Hypothalamus (tissue), 51 donors: ENCODE results near the gene PTCD2.
A peak's percentile ranks its signal among the peaks of the same experiment; 100 is the strongest.

Source experiments
- DNase-seq, 51 donors: peaks; one replicate each; lab custom pipeline; 2025; lab: John Stamatoyannopoulos, UW

The PTCD2 gene

DNA sequence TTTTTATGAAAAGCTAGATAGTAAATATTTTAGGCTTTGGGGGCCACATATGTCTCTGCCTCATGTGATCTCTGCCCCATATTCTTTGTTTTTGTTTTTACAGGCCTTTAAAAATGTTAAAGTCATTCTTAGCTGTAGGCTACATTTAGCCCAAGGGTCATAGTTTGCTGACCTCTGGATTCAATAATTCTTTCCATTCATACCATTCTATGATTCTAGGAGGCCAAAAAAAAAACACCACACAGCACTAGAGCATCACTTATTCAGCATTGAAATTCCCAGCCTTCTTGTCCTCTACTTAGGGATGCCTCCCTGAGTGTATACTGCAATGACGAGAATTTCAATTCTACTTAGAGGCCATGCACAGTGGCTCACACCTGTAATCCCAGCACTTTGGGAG lies 17.0 kb downstream of the PTCD2 start:
- no peak for DNase-seq

DNA sequence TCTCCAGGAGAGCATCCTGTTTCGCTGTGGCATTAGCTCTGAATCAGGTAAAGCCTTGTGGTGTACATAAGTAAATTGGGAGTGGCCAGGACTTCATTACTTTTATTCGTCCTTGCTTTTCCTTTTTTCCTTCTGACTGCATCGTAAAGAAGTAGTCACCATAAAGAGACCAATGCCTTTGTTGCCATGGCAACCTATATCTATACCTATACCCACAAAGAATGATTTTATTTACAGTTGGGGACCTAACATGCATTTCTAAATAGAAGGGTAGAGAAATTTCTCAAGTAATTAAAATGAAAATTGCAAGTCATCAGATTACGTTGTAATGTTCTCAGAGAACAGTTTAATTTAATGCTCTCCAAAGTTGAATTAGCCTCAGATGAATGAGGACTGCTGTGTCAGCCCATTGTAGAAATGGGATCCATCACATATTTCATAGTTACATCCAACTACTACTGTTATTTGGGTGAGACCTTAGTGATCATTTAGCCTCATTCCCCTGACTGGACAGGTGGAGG lies 18.6 kb downstream of the PTCD2 start:
- no peak for DNase-seq

DNA sequence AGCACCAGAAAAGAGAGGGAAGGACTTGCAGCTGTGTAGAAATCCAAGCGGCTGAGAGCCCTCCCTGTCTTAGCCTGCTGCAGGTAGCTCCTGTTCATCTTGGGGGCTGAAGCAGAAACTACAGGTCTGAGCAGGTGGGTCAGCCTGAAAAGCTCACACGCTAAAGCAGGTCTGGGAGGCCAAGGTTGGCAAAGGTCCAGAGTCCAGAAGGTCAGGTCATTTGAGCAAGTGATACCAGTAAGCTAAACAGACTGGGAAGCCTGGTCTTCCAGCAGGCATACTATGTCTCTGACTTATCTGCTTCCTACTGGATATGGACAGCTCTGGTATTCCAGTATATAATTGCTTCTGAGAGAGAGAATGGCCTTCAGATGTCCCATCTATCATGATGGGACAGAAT lies 26.2 kb downstream of the PTCD2 start:
- no peak for DNase-seq

DNA sequence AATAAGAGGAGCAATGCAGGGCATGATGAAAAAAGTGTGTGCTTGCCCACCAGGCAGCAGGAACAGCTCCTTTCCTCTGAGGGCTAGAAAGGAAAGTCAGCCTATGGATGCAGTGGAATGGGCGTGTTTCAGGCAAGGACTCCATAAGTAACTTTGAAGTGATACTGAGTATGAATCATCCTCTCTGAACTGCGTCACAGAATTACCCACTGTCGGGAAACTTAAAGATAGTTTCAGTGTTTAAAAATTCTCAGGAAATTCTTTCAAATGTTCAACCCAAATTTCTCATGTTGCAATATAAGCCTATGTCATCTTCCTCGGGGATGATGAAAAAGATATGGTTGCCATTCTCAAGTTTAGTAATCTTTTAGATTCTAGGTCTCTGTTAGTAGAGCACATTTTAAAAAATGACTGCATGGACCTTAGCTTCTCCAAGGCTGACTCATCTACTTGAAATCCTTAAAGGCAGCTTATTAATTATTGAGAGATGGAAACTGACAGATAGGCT lies 27.7 kb downstream of the PTCD2 start:
- DNase-seq = no peak

DNA sequence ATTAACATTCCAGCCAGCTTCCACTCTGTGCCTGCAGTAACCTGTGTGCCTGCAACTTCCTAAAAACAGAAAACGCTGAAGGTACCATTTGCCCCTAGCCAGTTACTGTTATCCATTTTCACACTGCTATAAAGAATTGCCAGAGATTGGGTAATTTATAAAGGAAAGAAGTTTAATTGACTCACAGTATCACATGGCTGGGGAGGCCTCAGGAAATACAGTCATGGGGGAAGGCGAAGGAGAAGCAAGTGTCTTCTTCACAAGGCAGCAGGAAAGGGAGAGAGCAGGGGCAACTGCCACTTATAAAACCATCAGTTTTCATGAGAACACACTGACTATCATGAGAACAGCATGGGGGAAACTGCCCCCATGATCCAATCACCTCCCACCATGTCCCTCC lies 31.2 kb downstream of the PTCD2 start:
- no peak for DNase-seq

DNA sequence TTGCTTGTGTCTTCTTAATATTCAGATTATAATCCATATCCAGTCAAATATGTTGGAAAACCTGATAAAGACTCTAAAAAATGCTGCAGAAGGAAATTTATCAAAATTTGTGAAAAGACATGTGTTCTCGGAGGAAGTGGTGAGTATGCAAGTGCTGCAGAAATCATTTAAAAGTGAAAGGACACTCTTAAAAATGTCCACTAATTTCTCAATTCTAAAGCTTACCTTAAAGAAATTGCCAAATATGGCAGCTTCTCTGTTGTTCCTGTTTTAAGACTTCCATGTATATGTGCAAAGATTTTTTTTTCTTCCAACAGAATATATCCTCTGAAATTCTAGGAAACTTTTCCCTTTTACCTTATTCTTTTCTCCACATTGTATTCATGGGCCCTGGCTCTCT lies 32.4 kb downstream of the PTCD2 start:
- DNase-seq = no peak

DNA sequence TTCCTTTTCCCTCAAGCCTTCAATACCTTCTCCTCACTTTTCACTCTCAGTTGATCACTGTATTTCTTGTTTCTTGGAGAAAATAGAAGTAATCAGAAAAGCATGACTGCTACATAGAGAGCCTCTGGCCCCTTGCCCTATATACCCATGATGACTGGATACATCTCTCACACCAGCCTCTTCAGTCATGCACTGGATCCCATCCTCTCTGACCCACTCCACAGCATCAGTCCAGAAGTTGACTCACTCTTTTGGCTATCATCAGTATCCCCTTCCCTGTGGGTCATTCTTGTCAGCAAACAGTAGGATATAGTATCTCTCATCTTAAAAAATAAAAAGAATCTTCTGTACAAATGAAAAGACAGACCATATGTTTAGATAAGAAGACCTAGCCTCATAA lies 32.9 kb downstream of the PTCD2 start:
- no peak for DNase-seq

DNA sequence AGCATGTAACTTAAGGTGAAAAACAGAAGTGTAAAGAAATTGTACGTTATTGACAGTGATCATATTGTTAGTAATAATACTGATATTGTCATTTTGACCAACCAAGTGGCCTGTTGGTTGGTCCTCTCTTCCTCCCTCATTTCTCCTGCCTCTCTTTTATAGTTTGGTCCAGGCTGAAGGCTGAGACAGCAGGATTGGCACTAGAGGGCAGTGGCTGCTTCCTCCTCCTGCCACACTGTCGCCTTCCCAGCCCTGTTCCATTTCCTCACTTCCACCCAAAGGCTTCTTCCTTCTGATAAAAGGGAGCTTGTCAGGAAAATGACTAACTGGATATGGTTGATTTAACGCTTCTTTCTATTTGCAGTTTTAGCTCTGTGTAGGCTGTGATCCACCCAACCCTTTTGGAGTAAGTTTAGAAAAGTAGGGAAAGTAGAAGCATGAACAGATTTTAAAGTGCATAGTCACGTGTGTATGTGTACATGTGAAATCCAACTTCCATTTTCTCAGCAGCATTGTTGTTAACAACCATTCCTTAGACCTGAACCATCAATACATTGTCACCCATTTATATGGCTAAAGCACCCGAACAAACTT lies 35.6 kb downstream of the PTCD2 start:
- peak in 33 of 51 donors; percentile 0 to 56 (median 15) for DNase-seq

DNA sequence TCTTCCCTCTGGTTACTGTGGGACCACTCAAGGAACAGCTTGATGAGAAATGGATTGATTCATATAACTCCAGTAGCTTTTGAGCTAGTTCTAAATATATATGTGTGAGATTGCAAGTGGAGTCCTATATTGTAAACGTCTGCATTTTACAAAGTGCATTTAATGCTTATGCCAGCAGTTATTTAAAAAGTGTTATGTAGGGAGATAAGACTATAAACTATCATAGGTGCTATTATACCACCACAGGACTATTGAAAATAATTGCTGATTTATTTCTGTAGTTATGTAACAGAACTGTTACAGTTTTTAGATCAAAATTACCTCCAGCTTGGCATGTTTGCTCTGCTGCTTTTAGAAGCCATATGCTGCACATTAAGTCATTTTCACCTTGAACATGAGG lies 36.2 kb downstream of the PTCD2 start:
- DNase-seq = no peak

DNA sequence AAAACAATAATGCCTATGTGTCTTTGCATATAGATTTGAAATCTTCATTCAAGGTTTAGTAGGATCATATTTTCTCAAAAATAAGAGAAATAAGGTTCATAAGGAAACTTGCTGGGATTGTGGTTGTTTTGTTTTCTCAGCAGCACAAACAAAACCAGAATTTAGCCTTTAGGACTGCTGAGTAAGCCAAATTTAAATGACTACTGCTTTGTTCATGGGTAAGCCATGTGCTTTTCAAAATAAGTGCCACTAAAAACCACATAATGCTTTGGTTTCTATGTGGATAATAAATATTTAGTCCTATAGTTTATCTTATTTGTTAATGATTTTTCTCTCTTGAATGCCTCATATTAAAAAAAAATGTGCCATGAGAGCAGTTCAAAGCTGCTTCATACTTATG lies 38.8 kb downstream of the PTCD2 start:
- no peak for DNase-seq

DNA sequence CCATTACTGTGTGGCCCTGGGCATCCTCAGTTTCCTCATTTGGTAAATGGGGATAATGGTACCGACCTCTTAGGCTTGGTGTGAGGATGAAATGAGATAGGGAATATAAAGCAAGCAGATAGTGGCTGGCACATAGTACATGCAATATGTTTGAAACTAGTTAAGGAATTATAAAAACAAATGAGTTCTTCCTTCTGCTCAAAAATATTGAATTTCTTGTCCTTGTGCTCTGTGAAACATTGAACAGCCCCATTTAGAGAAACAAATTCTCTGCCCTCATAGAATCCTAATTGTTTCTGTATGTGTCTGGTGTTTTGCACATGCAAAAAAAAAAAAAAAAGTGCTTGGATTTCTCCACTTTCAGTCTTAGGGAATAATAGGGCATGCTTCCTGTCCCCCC lies 39.7 kb downstream of the PTCD2 start:
- no peak for DNase-seq

DNA sequence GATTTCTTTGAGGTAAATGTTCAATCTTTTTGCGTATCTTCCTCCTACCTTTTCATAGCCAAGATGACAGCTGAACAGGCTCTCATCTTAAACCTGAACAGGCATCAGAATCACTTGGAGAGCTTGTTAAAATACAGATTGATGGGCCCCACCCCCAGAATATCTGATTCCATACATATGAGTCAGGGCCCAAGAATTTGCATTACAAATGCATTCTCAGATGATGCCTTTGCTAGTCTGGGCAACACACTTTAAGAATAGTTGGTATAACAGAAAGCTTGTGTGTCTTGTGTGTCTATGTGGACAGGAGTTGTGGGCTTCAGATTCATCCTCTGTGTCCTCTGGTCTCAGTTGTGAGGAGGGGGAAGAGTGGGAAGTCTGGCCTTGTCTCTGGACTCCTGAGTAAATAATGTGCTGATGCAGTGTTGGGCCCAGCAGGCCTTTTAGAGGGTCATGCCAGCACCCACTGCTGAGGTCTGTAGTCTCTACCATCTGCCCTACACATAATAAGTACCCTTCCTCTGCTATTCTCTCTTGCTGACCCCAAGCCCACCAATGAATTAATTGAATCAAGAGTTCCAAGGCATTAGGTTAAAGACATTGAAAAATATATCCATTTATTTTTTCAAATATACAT lies 43.1 kb downstream of the PTCD2 start:
- no peak for DNase-seq

DNA sequence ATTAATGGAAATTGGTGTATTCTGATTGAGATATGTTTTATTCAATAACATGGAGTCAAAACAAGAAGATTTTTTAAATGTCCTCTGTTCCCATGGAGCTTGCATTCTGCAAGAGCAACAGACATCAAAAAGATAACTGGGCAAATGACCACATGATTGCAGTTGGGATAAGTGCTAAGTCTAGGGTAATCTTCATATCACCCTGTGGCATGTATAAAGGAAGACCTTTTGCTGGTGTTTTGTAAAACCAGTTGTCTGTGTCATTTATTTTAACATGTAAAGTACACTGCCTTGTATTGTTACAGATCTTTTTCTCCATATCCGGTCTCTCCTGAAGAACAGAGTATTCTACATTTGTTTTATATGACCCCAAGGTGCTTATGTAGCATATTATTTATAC lies 44.0 kb downstream of the PTCD2 start:
- no peak for DNase-seq

DNA sequence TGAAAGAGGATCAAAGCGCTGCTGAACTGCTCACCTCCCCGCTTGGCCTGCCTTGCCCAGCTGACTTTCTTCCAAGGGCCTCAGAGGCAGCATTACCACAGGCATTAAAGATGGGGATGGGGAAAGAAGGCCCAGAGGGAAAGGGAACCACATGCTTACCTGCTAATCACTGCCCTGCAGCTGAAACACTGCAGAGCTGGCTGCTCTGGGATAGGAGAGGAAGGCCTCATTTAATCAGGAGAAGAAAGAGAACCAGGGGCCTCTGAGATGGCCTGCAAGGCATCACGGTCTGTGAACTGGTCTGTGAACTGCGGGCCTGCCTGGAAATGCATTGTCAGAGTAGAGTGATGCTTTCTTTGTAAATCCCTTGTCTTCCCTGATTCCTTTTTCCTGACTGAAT lies 44.8 kb downstream of the PTCD2 start:
- DNase-seq = no peak

DNA sequence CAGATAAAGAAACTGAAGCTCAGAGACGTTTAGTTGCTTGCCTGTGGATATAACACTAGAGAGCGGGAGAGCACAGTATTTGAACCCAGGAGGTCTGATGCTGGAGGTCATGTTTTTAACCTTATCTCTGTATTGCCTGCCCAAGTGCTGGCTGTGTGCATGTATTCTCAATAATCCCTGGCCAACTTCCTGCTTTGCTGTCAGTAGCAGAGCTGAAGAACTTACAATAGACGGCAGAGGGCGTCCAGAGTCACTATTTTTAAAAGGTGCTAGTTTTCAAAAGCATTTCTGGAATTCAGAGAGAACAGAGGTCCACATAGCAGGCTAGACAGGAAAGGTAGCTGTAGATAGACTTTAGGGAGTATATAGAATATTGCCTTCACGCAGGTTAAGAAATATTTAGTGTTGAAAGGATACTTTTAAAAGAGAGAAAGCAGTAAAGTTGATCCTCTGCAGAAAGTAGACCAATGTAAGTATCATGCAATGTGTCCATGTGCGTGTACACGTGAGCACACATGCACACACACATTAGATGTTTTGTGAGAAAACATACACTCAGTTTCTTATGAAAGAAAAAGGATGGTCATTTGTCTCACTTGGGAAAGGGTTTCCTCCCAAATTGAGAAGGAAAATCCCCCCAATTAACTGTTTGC lies 46.3 kb downstream of the PTCD2 start:
- peak in 25 of 51 donors; percentile 1 to 66 (median 31) for DNase-seq

DNA sequence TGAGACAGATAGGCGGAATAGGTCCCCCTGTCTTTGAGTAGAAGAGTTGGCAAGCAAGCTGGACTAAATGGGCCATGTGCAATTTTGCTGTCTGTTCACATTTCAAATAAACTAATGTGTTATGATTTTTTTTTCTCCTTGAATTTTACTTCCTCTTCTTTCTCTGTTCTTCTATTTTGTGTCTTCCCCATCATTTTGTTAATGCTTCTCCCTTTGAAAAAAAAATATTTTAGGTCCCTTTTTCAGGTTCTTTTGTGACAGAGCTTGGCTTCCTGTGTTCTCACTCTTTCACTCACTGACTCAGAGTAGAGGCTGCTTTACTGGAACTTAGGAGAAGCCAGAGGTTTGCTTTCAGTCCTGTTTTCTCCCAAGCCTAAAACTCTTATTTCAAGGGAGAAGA lies 48.1 kb downstream of the PTCD2 start:
- DNase-seq = no peak

DNA sequence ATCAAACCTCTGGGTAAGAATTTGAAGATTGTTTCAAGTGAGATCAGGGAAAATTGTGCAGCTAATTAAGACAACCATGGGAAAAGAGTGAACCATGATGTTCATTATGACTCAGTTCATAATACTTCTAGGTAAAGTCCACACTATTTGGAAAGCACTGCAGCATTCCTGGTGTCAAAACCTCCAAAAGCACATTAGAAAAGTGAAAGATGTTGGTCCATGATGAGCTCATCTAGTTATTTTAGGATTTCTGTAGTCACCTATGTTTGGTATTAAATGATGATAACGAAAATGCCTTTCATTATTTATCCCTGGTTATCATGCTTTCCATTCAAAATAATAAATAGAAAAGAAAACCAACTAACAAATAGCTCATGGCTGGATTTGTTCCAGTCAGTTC lies 49.1 kb downstream of the PTCD2 start:
- no peak for DNase-seq

DNA sequence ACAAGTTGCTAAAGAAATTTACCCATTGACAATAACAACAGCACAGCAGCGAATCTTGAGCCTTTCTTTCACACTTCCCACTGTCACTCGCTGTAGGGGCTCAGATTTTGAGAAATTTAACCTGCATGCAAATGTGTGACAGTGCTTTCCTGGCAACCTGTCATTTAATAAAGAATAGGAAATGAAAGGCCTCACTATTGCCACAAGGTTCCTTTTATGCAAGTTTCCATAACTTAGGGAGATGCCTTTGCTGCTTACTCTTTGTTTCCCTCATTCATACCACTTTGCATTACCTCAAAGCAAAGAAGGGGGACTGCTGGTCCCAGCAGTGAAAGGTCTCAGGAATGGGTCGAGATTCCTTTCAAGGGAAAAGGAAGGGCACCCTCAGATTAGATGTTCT lies 49.5 kb downstream of the PTCD2 start:
- no peak for DNase-seq

DNA sequence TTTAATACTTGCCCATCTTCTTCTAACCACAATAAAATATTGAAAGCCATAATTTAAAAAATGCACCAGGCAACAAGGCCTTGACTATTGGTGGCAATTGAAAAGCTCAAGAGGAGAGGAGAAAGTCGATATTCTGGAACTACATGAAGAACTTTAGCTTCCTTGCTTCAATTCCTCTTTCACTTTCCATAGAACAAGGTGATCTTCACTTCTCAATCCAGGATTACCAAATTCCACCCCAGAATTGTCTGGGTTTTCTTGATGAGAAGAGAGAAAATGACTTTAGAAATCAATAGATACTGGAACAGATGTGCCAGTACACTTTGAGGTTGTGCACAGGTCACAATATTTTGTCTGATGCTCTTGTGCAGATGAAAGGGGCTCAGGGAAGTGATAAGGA lies 52.2 kb downstream of the PTCD2 start:
- no peak for DNase-seq

DNA sequence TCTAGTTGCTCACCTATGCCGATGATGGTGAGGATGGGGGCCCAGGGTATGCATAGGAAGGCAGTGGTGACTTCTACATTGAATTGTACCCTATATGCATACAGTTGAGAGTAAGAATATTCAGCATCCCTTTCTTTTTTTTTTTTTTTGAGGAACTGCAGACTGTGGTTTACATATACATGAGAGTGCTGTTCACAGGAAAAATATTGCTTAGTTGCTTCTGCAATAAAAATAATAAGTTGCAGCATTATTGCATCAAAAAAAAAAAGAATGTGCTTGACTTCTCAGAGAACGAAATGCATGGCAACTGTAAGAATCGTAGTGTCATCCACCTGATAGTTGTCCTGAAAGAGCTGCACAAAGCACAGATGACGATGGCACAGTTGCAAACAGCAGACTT lies 52.8 kb downstream of the PTCD2 start:
- no peak for DNase-seq

DNA sequence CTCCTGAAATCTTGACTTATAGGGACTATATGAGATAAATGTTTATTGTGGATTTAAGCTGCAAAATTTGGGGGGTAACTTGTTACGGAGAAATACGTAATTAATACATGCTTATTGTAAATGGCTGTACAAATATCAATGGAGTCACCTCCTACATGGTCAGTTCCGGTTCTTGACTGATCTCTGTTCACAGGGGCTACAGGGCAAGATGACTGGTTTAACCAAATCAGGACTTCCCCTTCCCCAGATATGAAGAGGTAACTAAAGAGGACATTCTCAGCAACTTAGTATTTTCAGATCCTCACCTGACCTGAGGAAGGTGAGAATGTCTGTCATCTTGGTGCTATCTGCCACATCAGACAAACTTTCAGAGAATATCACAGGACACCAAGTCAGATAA lies 54.7 kb downstream of the PTCD2 start:
- DNase-seq = no peak

DNA sequence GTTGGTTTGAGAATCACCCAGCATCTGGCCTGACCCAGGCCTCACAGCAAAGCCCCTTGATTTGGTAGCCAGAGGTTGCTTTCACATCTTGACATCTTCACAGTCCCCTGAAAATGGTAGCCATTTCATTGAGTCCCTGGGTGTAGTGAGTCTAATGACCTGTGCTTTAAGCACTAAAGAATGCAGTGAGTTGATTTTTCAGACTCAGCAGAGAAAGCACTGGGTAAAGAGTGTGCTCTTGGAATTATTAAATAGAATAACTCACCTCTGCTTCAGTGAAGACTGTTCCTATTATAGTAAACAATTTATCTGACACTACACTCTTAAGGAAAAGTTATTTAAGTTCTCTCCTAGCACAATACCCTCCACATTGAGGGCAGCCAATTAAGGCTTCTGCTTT lies 56.2 kb downstream of the PTCD2 start:
- no peak for DNase-seq
